H1 (cell line): ENCODE measurements around the gene TRO. TPM values are rescaled to one million over a fixed set of nuclear protein-coding genes. Genes with fewer than 3 reads are reported as not detected.

Experiments used
- CHD2 ChIP-seq: IDR thresholded peaks from 2 replicates; pipeline ENCODE4 v1.6.1; 2012; ENCODE audit warnings: low read length, improper control_type of control experiment
- FOSL1 ChIP-seq: IDR thresholded peaks from 2 replicates; pipeline ENCODE4 v1.6.1; 2011; ENCODE audit warnings: mild to moderate bottlenecking, low read depth, low read length, moderate library complexity; ENCODE audit not compliant: insufficient read depth
- GABPA ChIP-seq: IDR thresholded peaks from 2 replicates; pipeline ENCODE4 v1.6.1; 2011; ENCODE audit warnings: mild to moderate bottlenecking, low read length, moderate library complexity, borderline replicate concordance; ENCODE audit not compliant: insufficient read depth
- RBBP5 ChIP-seq: IDR thresholded peaks from 2 replicates; pipeline ENCODE4 v1.7.1; 2012; ENCODE audit warnings: low read depth, mild to moderate bottlenecking, inconsistent platforms, low read length, moderate library complexity, borderline replicate concordance
- RXRA ChIP-seq: IDR thresholded peaks from 2 replicates; pipeline ENCODE4 v1.6.1; 2011; ENCODE audit warnings: low read depth, mild to moderate bottlenecking, low read length, moderate library complexity; ENCODE audit not compliant: insufficient read depth
- SUZ12 ChIP-seq: fragments of 200-600 bp; sonication (generic); IDR thresholded peaks from 2 replicates; pipeline ENCODE4 v1.6.1; 2012; ENCODE audit warnings: mild to moderate bottlenecking, inconsistent platforms, low read length, moderate library complexity, mixed read lengths
- polyA plus RNA-seq, 7 experiments: library from polyadenylated mRNA; depleted of rRNA in 3 of 7; stranded (reverse) in 5 of 7; unstranded in 2 of 7; fragments of >200 nt in 5 of 7; fragments of 200-250 nt in 2 of 7; gene quantifications; 1 replicate in 5 of 7; 2 replicates in 1 of 7; 4 replicates in 1 of 7; pipeline versions ENCODE4 v1.2.1 to v1.2.3, GENCODE V29; 2011 to 2013; ENCODE audit warnings: missing spikeins in 2 of 7, mixed read lengths in 2 of 7
- total RNA-seq: library from RNA; stranded (reverse); fragmentation: NEBNext Ultra II Directional; extraction: Animal tissue kit (Norgen Biotek cat#: 25700); gene quantifications from 2 replicates; pipeline ENCODE4 v1.2.1, GENCODE V29; 2021

Gene TRO
- total and polyA plus RNA-seq, 2 of the 8 experiments (the other 6 are each of a cell fraction or from before 2014, with no cell fraction given) = 49.5 to 57.6 TPM

DNA sequence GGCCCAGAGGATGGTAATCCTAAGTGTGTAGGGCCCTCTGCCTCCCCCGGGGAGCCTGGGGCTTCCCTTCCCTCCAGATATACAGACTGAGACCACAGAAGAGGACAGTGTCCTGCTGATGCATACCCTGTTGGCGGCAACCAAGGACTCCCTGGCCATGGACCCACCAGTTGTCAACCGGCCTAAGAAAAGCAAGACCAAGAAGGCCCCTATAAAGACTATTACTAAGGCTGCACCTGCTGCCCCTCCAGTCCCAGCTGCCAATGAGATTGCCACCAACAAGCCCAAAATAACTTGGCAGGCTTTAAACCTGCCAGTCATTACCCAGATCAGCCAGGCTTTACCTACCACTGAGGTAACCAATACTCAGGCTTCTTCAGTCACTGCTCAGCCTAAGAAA, 1.9 kb downstream of the TRO start (continued):
- TF ChIP-seq CHD2 = no peak
- no peak for TF ChIP-seq RBBP5
- TF ChIP-seq RXRA = no peak
- no peak for TF ChIP-seq SUZ12
- TF ChIP-seq FOSL1 = no peak
- no peak for TF ChIP-seq GABPA
